ENCODE results near the gene CSF2.
A peak's percentile ranks its signal among the peaks of the same experiment; 100 is the strongest.

CSF2 gene

DNA sequence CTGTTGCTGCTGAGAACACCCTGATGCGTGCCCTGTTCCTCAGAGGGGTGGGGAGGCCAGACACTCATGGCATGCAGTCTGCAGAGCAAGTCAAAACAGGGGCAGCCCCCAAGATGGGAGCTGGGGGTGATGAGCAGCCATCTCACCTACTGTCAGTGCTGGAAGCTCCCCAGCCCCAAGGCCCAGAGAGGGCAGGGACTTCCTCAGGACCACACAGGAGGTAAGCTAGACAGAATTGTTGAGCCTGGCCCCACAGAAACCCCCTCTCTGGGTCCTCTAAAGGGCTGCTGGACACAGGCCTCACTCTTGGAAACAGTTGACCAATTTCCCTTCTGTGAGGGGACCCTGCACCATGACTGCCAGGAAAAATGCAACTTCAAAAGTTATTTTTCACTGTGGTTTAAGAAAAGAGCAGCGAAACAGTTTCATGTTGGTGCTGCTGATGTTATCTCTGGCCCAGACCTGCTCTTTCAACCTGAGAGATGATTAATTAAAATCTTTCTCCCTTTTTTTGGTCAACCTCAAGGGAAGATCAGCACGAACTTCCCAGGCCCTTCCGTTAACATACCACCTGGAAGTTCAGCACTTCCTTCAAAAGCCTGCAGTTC is 9.6 kb downstream of the CSF2 start:
- TF ChIP-seq, protein P1, sequence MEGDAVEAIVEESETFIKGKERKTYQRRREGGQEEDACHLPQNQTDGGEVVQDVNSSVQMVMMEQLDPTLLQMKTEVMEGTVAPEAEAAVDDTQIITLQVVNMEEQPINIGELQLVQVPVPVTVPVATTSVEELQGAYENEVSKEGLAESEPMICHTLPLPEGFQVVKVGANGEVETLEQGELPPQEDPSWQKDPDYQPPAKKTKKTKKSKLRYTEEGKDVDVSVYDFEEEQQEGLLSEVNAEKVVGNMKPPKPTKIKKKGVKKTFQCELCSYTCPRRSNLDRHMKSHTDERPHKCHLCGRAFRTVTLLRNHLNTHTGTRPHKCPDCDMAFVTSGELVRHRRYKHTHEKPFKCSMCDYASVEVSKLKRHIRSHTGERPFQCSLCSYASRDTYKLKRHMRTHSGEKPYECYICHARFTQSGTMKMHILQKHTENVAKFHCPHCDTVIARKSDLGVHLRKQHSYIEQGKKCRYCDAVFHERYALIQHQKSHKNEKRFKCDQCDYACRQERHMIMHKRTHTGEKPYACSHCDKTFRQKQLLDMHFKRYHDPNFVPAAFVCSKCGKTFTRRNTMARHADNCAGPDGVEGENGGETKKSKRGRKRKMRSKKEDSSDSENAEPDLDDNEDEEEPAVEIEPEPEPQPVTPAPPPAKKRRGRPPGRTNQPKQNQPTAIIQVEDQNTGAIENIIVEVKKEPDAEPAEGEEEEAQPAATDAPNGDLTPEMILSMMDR (IDR thresholded peaks at IDR 0.05; ENCODE audit: borderline replicate concordance, control extremely low read depth, extremely low read depth, insufficient read depth, missing control alignments), result no peak
- in situ Hi-C loops (cut with MboI; ENCODE audit: low sequenced_read_pairs, unreplicated experiment), result no loop called here
- peak; percentile 35 for DNase-seq (ENCODE audit: low spot score)

DNA sequence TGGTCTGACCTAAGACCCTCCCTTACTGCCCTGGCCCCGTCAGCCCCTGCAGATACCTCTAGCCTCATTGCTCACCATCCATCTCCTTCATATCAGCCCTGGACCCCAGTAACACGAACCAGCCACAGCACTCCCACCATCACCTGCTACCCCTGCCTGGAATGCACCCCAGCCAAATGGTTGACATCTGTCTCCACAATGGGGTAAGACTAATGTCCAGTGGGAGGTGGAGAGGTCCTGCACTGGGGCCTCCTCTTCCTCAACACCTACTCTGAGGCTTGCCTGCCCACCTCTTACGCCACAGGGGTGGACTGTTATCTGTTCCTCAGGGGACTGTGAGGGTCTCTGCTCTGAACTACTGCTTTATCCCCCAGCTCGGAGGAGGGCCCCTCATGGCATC is 12.1 kb downstream of the CSF2 start:
- DNase-seq (ENCODE audit: low spot score), result no peak
- in situ Hi-C loops (cut with MboI; ENCODE audit: low sequenced_read_pairs, unreplicated experiment), result no loop called here
- TF ChIP-seq, protein P1 (IDR thresholded peaks at IDR 0.05; ENCODE audit: borderline replicate concordance, control extremely low read depth, extremely low read depth, insufficient read depth, missing control alignments), result no peak

DNA sequence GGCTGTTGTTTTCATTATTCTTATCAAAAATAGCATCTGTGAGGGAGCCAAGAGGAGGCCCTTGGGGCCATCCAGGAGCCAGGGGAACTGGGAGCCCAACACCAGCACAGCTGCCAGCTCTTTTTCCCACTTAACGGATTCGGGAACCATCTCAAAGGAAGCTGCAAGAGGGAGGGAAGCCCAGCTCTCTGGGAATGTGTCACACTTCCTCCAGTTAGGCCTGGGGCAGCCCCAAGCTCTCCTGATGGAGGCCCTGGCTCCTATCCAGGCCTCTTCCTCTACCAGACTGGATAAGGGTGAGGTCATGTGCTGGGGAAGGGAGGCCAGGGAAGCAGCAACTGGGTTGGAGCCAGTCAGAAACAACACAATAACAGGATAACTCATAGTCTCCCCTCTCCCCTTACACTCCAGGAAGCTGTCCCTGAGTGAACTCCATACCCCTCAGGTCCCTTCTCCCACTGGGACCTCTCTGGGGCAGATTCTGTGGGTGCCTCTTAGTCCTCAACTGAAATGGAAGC is 12.7 kb downstream of the CSF2 start:
- in situ Hi-C loops (cut with MboI; ENCODE audit: low sequenced_read_pairs, unreplicated experiment), result no loop called here
- no peak for DNase-seq (ENCODE audit: low spot score)
- TF ChIP-seq, protein P1 (IDR thresholded peaks at IDR 0.05; ENCODE audit: borderline replicate concordance, control extremely low read depth, extremely low read depth, insufficient read depth, missing control alignments), result no peak

DNA sequence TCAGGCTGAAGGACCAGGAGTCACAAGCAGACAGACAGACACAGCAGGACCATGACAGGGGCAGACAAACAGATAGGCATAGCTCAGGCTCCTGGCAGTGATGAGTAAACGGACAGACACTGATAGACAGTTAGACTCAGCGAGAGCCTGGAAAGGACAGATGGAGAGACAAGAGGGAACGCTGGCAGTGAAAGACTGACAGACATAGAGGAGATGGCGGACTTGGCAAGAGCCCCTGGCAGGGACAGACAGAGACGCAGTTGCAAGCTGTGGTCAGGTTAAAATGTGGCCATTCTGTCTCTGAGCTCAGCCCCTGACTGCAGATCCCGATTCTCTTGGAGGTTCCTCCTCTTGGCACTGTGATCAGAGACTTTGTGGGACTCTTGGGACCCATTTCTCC is 13.6 kb downstream of the CSF2 start:
- in situ Hi-C loops (cut with MboI; ENCODE audit: low sequenced_read_pairs, unreplicated experiment), result no loop called here
- TF ChIP-seq, protein P1 (IDR thresholded peaks at IDR 0.05; ENCODE audit: borderline replicate concordance, control extremely low read depth, extremely low read depth, insufficient read depth, missing control alignments), result no peak

DNA sequence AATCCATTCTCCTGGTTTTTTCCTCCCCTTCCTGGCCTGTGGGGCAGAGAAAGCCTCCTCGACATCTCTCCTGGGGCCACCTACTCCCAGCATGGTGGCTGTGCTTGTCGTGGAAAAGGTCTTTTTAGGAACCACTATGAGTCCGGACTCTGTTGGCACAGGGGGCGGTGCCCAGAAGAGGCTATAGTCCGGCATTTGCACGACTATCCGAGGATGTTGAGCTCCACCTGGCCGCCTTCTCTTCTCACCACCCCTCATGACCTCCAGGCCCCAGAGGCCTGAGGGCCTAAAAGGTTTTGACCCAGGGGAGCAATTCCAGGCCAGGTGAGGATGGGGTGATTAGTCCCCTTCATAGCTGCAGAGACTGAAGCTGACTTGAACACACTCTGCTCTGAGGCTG is 14.1 kb downstream of the CSF2 start:
- TF ChIP-seq, protein P1 (IDR thresholded peaks at IDR 0.05; ENCODE audit: borderline replicate concordance, control extremely low read depth, extremely low read depth, insufficient read depth, missing control alignments), result no peak
- in situ Hi-C loops (cut with MboI; ENCODE audit: low sequenced_read_pairs, unreplicated experiment), result no loop called here
- no peak for DNase-seq (ENCODE audit: low spot score)

More for the DNA sequence above, 13.6 kb downstream of the CSF2 start:
- no peak for DNase-seq (ENCODE audit: low spot score)

DNA sequence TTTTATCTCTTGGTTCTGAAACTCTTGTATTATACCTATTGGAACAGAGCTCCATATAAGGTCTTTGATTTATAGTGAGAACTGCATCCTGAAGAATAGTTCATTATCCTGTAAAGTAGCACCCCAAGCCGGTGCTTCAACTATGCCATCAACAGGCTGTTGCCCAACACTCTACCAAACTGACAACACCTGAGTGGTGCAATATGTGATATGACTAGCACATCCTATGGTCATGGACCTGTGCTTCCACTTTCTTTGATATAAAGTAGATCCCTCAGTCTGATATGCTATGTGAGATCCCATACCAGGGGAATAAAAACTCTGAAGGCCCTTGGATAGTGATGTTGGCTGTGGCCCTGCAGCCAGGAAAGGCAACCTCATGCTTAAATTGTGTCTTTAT is 15.8 kb downstream of the CSF2 start:
- in situ Hi-C loops (cut with MboI; ENCODE audit: low sequenced_read_pairs, unreplicated experiment), result no loop called here
- TF ChIP-seq, protein P1 (IDR thresholded peaks at IDR 0.05; ENCODE audit: borderline replicate concordance, control extremely low read depth, extremely low read depth, insufficient read depth, missing control alignments), result no peak
- DNase-seq (ENCODE audit: low spot score), result no peak
